GM21360 (cell line): ENCODE measurements around the gene IFT27.

Experiments used
- ATAC-seq: cut with Tn5 transposase; IDR thresholded peaks from one replicate; pipeline ENCODE4 v1.9.1; 2021; ENCODE audit warnings: mild to moderate bottlenecking, moderate library complexity; ENCODE audit not compliant: unreplicated experiment

The IFT27 gene, protein sequence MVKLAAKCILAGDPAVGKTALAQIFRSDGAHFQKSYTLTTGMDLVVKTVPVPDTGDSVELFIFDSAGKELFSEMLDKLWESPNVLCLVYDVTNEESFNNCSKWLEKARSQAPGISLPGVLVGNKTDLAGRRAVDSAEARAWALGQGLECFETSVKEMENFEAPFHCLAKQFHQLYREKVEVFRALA

DNA sequence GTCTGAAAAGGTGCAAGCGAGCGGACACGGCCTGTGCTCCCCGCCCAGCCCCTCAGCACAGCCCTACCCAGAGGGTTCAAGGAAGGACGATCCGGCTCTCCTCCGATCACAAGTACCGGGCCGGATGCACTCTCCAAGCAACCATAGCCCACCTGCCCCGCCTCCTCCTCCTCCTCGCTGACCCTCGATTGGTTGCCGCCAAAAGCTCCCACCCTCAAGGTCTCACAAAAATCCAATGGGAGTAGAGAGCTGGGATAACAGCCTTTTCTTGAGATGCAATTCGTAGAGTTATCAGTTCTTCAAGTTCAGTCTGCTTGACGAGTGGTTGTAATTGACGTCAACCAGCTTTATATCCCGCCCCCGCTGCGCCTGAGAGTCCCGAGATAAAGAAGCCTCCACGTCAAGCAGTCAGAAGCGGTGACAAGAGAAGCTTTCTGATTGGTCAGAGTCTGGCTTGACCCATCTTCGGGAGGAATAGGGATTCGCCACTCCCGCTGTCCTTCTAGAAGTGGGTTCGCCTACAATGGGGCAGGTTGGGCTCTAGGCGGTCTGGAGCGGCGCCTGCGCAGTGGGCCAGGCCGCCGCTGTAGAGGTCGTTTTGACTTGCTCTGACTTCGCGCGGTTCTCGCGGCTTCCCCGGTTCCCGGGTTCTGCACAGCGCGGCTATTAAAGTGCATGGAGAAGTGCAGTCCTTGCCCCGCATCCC lies at the start of gene IFT27:
IFT27 (minus strand) TSS at position 156 of the 706 bp plus-strand sequence. CDS start 412 bp downstream, outside the sequence.
- ATAC-seq: peak; percentile 86

GRCh38 chr22:36824655-36825054 lies 48.7 kb upstream of the IFT27 start:
- no peak for ATAC-seq

DNA sequence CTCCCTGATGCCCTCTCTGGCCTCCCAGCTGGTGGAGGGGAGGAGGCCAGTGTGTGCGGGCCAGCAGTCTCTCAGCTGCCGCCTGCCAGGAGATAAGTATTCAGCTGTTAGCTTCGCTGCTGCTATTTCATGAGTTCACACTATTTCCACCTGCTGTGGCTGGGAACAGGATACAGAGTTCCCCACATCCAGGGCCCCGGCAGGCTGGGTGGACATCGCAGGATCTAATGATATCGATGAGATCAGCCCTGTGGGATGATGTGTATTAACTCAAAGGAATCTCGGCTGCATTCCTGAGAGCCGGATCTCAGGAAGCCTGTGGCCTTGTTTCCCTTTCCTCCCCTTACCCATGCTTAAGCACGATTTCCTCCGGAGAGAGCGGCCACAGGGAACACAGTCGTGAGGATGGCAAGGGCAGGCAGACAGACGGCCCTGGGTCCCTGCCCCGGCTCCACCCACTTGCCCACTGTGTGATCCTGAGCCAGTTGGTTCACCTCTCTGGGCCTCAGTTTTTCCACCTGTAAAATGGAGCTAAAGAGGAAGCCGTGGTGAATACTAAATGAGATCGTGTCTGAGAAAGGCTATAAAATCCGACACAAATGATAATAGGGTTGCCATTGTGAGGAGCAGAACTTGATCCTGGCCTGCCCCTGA lies 47.4 kb upstream of the IFT27 start:
- ATAC-seq: no peak

DNA sequence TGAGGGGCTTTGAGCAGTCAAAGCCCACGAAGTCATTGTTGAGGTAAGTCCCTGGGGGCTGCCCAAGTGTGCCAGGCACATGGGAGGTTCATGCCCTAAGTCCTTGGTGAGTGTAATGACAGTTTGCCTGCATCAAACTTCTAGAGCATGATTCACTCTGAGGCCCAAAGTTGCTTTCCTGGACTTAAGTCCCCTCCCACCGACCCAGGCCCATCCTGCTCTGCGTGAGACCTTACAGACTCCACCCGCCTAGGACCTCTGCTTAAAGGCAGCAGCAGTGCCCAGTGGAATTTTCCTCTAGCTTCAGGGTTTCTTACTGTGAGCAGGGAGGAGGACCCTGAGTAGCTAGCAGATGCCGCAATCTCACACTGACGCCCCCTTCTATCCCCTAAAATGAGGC lies 46.7 kb upstream of the IFT27 start:
- ATAC-seq: no peak

DNA sequence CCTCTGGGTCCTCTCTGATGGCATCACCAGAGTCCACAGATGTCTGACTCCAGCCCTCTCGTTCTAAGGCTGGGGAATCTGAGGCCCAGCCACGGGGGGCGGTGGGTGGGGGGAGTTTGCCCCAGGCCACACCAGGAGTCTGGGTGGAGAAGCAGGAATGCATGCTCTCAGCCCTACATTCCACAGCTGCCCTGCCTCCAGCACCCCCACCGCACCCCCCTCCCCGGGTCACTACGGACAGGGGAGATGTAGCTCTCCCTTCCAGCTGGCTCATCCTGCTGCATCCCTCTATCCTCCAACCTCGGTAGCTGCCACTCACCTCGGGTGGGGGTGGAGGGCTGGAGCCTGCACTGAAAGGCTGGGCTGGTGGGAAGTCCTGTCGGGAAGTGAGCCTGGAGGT lies 43.2 kb upstream of the IFT27 start:
- no peak for ATAC-seq

- no peak for ATAC-seq
These were observed 42.2 kb upstream of the IFT27 start for GRCh38 chr22:36818010-36818642.

DNA sequence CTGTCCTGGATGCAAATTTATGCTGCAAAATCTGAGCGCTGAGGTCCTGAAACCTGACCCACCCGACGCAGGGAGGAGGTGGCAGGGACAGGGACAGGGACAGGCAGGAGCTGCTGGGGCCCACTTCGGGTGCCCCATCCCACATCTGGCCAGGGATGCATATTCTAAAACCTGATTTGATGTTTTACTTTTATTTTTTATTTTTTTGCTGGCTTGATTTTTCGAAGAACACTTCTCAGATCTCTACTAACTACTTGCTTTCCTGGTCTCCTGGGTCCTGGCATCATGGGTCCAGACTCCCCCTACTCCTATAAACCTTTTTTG lies 41.6 kb upstream of the IFT27 start:
- ATAC-seq: no peak

- no peak for ATAC-seq
These were observed 41.0 kb upstream of the IFT27 start, which contains the start of gene PVALB for GRCh38 chr22:36816636-36817524. Gene PVALB (minus strand): TSS chr22:36817035. CDS start chr22:36817005, 30 bp downstream.

DNA sequence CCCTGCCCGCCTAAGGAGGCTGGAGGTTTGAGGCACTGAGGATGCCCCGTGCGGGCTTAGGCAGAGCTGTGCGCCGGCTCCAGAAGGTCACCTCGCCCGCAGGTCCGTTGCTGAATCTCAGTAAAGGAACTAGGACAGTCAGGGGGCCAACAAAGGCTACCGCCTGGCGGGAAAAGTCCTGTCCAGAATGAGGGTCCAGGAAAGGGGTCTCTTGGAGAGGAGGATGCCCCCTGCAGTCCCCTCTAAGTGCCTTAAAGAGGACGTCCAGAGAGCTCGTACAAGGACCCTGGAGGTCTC lies 40.4 kb upstream of the IFT27 start:
- no peak for ATAC-seq

DNA sequence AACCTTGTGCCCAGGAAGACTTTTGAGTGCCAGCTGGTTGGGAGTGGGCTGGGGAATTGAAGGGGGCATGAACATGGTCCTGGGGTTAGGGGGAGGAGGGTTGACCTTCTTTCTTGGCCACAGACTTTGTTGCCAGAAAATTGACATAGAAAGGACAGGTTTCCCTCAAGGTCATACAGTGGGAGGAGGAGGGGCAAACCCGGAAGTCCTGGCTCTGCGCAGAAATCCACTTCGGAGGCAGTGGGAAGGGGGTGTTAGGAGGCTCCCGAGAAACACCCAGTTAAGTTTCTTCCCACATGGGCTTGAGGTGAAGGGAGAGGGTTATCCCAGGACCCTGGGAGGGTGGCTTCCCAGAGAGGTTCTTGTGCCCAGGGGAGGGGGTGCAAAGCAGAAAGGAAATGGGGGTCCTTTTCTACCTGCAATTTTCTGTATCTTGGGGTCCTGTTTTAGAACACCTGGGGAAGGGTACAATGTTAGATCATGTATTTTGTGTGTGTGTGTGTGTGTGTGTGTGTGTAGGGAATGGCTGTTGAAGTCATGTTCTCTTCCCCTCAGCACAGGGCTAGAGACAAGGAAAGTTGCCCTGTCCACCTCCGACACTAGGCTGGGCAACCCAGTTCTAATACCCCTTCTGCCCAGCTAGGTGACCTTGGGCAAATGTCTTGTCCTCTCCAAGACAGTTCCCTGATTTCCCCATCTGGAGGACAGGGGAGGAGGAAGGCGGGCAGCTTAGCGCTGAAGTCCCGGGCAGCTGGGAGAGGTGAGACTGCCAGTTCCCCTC lies 39.8 kb upstream of the IFT27 start:
- no peak for ATAC-seq

DNA sequence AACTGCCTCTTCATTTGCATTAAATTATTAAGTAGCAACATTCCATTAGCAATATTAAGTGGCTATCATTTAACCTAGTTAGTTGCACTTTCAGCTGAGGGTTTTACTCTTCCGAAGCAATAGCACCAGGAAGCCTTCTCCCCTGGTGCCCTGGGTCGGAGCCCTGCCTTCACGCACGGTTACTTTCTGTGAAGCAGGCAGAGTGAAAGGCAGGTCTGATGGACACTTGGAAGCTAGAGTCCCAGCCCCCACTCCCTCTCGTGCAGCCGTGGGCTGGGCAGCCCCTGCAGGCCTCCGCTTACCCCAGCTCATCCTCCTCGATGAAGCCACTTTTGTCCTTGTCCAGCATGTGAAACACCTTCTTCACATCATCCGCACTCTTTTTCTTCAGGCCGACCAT lies 38.9 kb upstream of the IFT27 start:
- ATAC-seq: no peak

GRCh38 chr22:36811094-36811800 lies 35.3 kb upstream of the IFT27 start:
- ATAC-seq: no peak

DNA sequence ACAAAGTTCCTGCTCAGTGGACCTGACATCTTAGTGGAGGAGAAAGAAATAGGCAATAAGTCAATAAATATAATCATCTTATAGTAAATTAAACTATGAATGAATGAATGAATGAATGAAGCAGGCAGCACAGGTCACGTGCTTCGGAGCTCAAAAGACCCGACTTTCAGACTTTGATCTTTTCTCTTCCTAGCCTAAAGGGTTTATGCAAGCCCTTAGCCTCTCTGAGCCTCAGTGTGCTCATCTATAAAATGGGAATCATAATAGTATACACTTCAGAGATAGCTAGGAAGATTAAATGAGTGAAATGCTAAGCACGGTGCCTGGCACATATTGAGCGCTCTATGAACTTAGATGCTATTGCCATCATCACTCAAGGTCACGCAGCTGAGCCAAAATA lies 33.4 kb upstream of the IFT27 start:
- no peak for ATAC-seq

GRCh38 chr22:36808721-36809344 lies 32.9 kb upstream of the IFT27 start:
- no peak for ATAC-seq

DNA sequence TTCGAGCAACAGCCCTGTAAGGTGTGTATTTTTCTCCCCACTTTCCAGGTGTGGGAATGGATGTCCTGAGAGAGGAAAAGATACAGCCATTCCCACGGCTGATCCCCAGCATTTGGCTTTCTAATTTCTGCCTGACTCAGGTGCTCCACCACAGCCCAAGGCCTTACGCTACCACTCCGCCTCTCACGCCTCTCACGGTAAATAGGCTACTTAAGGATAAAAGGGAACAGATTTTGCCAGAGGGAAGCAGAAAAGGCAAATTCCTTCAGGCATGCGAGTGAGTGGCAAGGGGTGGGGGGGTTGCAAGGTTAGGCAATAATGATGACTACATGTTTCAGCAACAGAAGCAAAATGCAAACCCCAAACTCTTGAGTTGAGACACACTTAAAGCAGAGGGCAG lies 31.7 kb upstream of the IFT27 start:
- no peak for ATAC-seq

- ATAC-seq: no peak
These were observed 30.9 kb upstream of the IFT27 start for GRCh38 chr22:36806835-36807234.

GRCh38 chr22:36803358-36803757 lies 27.4 kb upstream of the IFT27 start:
- no peak for ATAC-seq

DNA sequence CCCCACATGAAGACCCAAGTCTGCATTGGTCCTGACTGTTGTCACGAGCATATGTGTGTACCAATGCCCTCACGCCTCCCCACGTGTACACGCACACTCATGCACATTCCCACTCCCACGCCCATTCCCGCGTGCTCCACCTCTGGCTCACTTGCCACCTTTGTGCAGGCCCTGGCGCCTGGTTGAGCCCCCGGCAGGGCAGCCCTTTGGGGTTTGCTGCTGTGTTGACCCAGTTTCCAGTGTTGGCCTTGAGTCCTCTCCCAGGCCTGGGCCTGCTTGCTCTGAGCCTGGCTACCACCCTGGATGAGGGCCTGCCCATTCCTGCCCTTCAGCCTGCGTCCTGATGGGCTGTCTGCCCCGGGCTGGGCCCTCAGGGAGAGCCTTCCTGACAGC lies 22.8 kb upstream of the IFT27 start:
- ATAC-seq: no peak
